Osteoblast (primary cell): ENCODE data around the gene ARPC5. TPM values are rescaled to one million over a fixed set of nuclear protein-coding genes. Genes with fewer than 3 reads are reported as not detected.

ENCODE experiments used
- DNase-seq: peaks from one replicate; pipeline ENCODE4 v3.0.0; 2011; ENCODE audit warnings: low spot score, mixed read lengths; ENCODE audit not compliant: insufficient read length; ENCODE audit errors: missing footprints
- H2AFZ ChIP-seq: 2 replicates; pipeline ENCODE4 v1.6.0; 2011; ENCODE audit warnings: mild to moderate bottlenecking, low read length
- H3K27ac ChIP-seq: 2 replicates; pipeline ENCODE4 v1.5.1; 2011; ENCODE audit warnings: mild to moderate bottlenecking, low read depth, low read length, moderate library complexity
- H3K27me3 ChIP-seq: 2 replicates; pipeline ENCODE4 v1.6.0; 2012; ENCODE audit warnings: mild to moderate bottlenecking, control low read depth, inconsistent platforms, low read length, moderate library complexity; ENCODE audit not compliant: insufficient read depth
- H3K36me3 ChIP-seq: 2 replicates; pipeline ENCODE4 v1.5.1; 2011; ENCODE audit warnings: mild to moderate bottlenecking, low read length, control low read depth, moderate library complexity; ENCODE audit not compliant: insufficient read depth
- H3K4me1 ChIP-seq: 2 replicates; pipeline ENCODE4 v1.5.1; 2011; ENCODE audit warnings: mild to moderate bottlenecking, low read length, control low read depth, moderate library complexity; ENCODE audit not compliant: insufficient read depth
- H3K4me2 ChIP-seq: 2 replicates; pipeline ENCODE4 v1.6.0; 2011; ENCODE audit warnings: mild to moderate bottlenecking, low read length; ENCODE audit not compliant: insufficient read depth
- H3K4me3 ChIP-seq: fragments of 200-600 bp; sonication (generic); 3 replicates; pipeline ENCODE4 v1.5.1; 2012; ENCODE audit warnings: mild to moderate bottlenecking, low read length, inconsistent platforms; ENCODE audit not compliant: insufficient read depth
- H3K79me2 ChIP-seq: 2 replicates; pipeline ENCODE4 v1.6.0; 2012; ENCODE audit warnings: mild to moderate bottlenecking, low read length, control low read depth, inconsistent platforms; ENCODE audit not compliant: insufficient read depth
- H3K9me3 ChIP-seq: 2 replicates; pipeline ENCODE4 v1.5.1; 2011; ENCODE audit warnings: low read depth, low read length, control low read depth
- H4K20me1 ChIP-seq: 2 replicates; pipeline ENCODE4 v1.6.0; 2012; ENCODE audit warnings: mild to moderate bottlenecking, low read length, control low read depth; ENCODE audit not compliant: insufficient read depth
- CTCF ChIP-seq: IDR thresholded peaks from 2 replicates; pipeline ENCODE4 v1.5.1; 2011; ENCODE audit warnings: mild to moderate bottlenecking, low read depth, low read length, moderate library complexity; ENCODE audit errors: extremely low read depth
- total RNA-seq: library from RNA; depleted of rRNA; stranded (reverse); fragments of >200 nt; gene quantifications from 2 replicates; pipeline ENCODE4 v1.2.3, GENCODE V29; 2012

The ARPC5 gene
- total RNA-seq, 1 donor, result 157 TPM

- peaks cover 3% of the 10 kb centered on the region for H3K4me1 ChIP-seq
- no peaks in the 10 kb centered on the region for H4K20me1 ChIP-seq
- no peaks in the 10 kb centered on the region for H3K27me3 ChIP-seq
- peak overlapping the region; percentile 59 for H2AFZ ChIP-seq
- H3K9me3 ChIP-seq, result no peaks in the 10 kb centered on the region
- H3K36me3 ChIP-seq, result no peaks in the 10 kb centered on the region
- H3K79me2 ChIP-seq, result no peaks in the 10 kb centered on the region
- H3K4me2 ChIP-seq, result peak overlapping the region; percentile 30
- TF ChIP-seq CTCF, result peak; percentile 88
- peak; percentile 87 for DNase-seq
- H3K27ac ChIP-seq, result no peak overlapping the region
- H3K4me3 ChIP-seq, result no peak overlapping the region
Measured at GRCh38 chr1:183655562-183656075, 20.0 kb upstream of the ARPC5 start.

DNA sequence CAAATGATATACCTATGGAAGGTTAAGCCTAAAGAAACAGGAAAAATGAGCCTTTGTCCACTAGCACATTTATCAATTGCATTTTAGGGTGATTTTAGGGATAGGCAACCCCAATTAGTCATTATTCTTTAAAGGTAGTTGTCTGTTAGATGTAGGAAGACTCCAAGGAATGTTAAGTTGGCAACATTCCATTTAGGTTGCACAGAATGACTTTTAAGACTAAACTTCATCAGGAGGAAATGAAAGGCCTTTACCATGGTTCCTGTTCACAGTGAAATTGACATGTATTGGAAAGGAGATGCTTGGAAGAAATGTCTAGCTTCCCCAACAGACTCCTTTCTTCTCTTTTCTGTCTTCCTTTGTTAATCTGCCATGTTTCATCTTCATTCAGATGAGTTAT is 19.1 kb upstream of the ARPC5 start:
- H3K9me3 ChIP-seq, result no peaks in the 10 kb centered on the region
- H4K20me1 ChIP-seq, result no peaks in the 10 kb centered on the region
- TF ChIP-seq CTCF, result no peak
- H2AFZ ChIP-seq, result no peak overlapping the region
- no peaks in the 10 kb centered on the region for H3K27me3 ChIP-seq
- H3K4me1 ChIP-seq, result peaks cover 3% of the 10 kb centered on the region
- H3K36me3 ChIP-seq, result no peaks in the 10 kb centered on the region
- no peak for DNase-seq
- H3K4me3 ChIP-seq, result no peak overlapping the region
- H3K79me2 ChIP-seq, result no peaks in the 10 kb centered on the region
- H3K27ac ChIP-seq, result no peak overlapping the region
- no peak overlapping the region for H3K4me2 ChIP-seq

DNA sequence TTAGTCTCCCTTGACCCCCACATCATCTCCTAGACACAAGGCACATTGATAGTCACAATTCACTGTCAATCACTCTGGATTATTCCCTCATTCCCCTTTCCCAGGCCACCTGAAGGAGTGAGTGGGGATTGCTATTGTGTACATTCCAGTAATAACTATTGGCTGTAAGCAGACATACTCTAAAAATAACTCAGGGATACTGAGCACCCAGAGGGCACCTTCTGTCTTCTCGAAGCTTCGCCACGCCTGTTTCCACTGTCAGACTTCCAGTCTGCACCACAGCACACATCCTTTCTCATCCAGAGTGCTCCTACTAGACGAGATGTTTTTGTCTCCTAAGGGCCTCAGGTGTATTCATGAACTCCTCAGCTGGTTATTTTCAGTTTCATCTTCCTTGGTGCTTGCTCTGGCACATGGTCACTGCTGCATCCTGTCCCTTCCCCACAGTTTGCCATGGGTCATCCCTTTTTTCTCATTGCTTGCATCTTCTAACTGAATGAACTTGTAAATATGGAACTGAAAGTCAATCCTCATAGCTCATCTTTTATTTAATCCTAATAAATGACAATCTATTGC is 18.4 kb upstream of the ARPC5 start:
- peaks cover 3% of the 10 kb centered on the region for H3K4me1 ChIP-seq
- H3K27me3 ChIP-seq, result no peaks in the 10 kb centered on the region
- TF ChIP-seq CTCF, result no peak
- no peak overlapping the region for H3K27ac ChIP-seq
- DNase-seq, result no peak
- no peaks in the 10 kb centered on the region for H4K20me1 ChIP-seq
- H3K36me3 ChIP-seq, result no peaks in the 10 kb centered on the region
- H2AFZ ChIP-seq, result no peak overlapping the region
- no peaks in the 10 kb centered on the region for H3K9me3 ChIP-seq
- H3K4me3 ChIP-seq, result no peak overlapping the region
- no peak overlapping the region for H3K4me2 ChIP-seq
- no peaks in the 10 kb centered on the region for H3K79me2 ChIP-seq

DNA sequence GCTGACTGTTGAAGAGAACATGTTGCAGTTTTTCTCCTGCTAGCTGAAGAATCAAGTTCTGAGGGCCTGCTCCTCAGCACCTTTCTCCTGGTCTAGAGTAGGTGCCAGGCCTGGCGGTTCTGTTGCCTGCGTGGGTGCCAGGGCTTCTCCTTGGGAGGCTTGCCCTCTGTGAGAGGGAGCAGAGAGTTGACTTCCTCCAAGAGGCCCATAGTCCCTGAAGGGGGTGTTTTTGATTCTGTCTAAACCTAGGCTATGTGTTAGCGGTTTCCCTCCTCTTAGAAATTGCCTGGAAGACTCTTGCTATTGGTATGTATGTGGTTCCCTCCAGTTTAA is 17.8 kb upstream of the ARPC5 start:
- no peak overlapping the region for H2AFZ ChIP-seq
- no peak overlapping the region for H3K4me2 ChIP-seq
- no peaks in the 10 kb centered on the region for H4K20me1 ChIP-seq
- DNase-seq, result no peak
- TF ChIP-seq CTCF, result no peak
- no peak overlapping the region for H3K4me3 ChIP-seq
- H3K79me2 ChIP-seq, result no peaks in the 10 kb centered on the region
- H3K4me1 ChIP-seq, result peaks cover 3% of the 10 kb centered on the region
- no peaks in the 10 kb centered on the region for H3K36me3 ChIP-seq
- H3K27me3 ChIP-seq, result no peaks in the 10 kb centered on the region
- no peak overlapping the region for H3K27ac ChIP-seq
- H3K9me3 ChIP-seq, result no peaks in the 10 kb centered on the region
